Inflammatory macrophage treated with lipopolysaccharide for 1 hour (primary cell): ENCODE data around the gene ASCC1.
"Not testable (repeated sequence)": the region's sequence is repeated elsewhere in the genome, so short reads cannot be mapped to it uniquely, and the experiment has no call there.

ENCODE experiments used
- DNase-seq, 2 donors: peaks; one replicate each; pipeline ENCODE4 v3.0.0-alpha.2; 2020 to 2022

Gene ASCC1

GRCh38 chr10:72167118-72167517 is 49.0 kb downstream of the ASCC1 start:
- no peak for DNase-seq

GRCh38 chr10:72164617-72165016 is 51.5 kb downstream of the ASCC1 start:
- peak; percentile 72 to 79 for DNase-seq

- peak; percentile 80 to 81 for DNase-seq
Observed at GRCh38 chr10:72162978-72163377, 53.1 kb downstream of the ASCC1 start.

- no peak for DNase-seq
Observed at GRCh38 chr10:72158176-72158575, 57.9 kb downstream of the ASCC1 start.

- no peak for DNase-seq
Observed at GRCh38 chr10:72156223-72156622, 59.9 kb downstream of the ASCC1 start.

GRCh38 chr10:72152286-72152685 is 63.8 kb downstream of the ASCC1 start:
- no peak for DNase-seq

- DNase-seq, result not testable (repeated sequence)
Observed at GRCh38 chr10:72150746-72151478, 65.2 kb downstream of the ASCC1 start.

GRCh38 chr10:72147324-72147584 is 68.8 kb downstream of the ASCC1 start:
- DNase-seq, result not testable (repeated sequence)

GRCh38 chr10:72146559-72147323 is 69.3 kb downstream of the ASCC1 start:
- no peak for DNase-seq

- DNase-seq, result no peak
Observed at GRCh38 chr10:72146071-72146470, 70.0 kb downstream of the ASCC1 start.

GRCh38 chr10:72145657-72146056 is 70.4 kb downstream of the ASCC1 start:
- DNase-seq, result no peak

GRCh38 chr10:72140850-72141249 is 75.2 kb downstream of the ASCC1 start:
- DNase-seq, result no peak

GRCh38 chr10:72140174-72140573 is 75.9 kb downstream of the ASCC1 start:
- no peak for DNase-seq

GRCh38 chr10:72137583-72137982 is 78.5 kb downstream of the ASCC1 start:
- DNase-seq, result no peak

GRCh38 chr10:72136225-72136624 is 79.9 kb downstream of the ASCC1 start:
- DNase-seq, result not testable (repeated sequence)

- no peak for DNase-seq
Observed at GRCh38 chr10:72134785-72135767, 81.0 kb downstream of the ASCC1 start.

- peak; percentile 89 to 91 for DNase-seq
Observed at GRCh38 chr10:72133517-72133916, 82.6 kb downstream of the ASCC1 start.

- no peak for DNase-seq
Observed at GRCh38 chr10:72132854-72133253, 83.2 kb downstream of the ASCC1 start.

GRCh38 chr10:72127571-72127970 is 88.5 kb downstream of the ASCC1 start:
- no peak for DNase-seq

- DNase-seq, result no peak
Observed at GRCh38 chr10:72126872-72127232, 89.2 kb downstream of the ASCC1 start.

GRCh38 chr10:72126184-72126871 is 89.7 kb downstream of the ASCC1 start:
- DNase-seq, result peak; percentile 25 to 44

- no peak for DNase-seq
Observed at GRCh38 chr10:72124989-72125388, 91.1 kb downstream of the ASCC1 start.

- no peak for DNase-seq
Observed at GRCh38 chr10:72124381-72124780, 91.7 kb downstream of the ASCC1 start.
